GM12865 (cell line): Measurements from ENCODE around the gene PAPPA.

Source experiments
- DNase-seq: peaks from one replicate; pipeline ENCODE4 v3.0.0; 2010; ENCODE audit warnings: low read depth
- H3K4me3 ChIP-seq: 2 replicates; pipeline ENCODE4 v1.5.1; 2011; ENCODE audit warnings: mild to moderate bottlenecking, low read depth, low read length, control low read depth
- TF ChIP-seq, protein P1 (sequence below): IDR thresholded peaks from 2 replicates; pipeline ENCODE4 v1.5.1; 2011; ENCODE audit warnings: low read length, control low read depth, low read depth, inconsistent platforms; ENCODE audit not compliant: insufficient read depth; ENCODE audit errors: missing control alignments

PAPPA gene

DNA sequence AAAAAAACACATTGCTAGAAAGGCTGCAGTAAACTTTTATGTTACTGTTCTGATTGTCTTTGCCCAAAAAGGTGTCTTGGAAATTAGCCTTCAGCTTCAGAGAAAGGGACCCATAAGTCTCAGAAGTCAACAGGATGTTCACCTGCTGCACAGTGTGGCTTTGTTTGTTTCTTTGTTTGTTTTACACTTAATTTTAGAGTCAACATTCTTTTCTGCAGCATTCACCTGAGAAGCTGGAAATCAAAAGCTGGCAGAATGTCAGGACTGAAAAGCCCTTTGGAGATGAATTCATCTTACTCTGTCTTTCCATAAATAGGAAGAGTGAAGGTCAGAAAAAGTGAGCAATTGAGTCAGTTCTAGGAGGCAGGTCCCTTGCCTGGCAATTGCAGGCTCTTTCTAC is 170.0 kb downstream of the PAPPA start:
- no peak for DNase-seq
- TF ChIP-seq, protein P1, sequence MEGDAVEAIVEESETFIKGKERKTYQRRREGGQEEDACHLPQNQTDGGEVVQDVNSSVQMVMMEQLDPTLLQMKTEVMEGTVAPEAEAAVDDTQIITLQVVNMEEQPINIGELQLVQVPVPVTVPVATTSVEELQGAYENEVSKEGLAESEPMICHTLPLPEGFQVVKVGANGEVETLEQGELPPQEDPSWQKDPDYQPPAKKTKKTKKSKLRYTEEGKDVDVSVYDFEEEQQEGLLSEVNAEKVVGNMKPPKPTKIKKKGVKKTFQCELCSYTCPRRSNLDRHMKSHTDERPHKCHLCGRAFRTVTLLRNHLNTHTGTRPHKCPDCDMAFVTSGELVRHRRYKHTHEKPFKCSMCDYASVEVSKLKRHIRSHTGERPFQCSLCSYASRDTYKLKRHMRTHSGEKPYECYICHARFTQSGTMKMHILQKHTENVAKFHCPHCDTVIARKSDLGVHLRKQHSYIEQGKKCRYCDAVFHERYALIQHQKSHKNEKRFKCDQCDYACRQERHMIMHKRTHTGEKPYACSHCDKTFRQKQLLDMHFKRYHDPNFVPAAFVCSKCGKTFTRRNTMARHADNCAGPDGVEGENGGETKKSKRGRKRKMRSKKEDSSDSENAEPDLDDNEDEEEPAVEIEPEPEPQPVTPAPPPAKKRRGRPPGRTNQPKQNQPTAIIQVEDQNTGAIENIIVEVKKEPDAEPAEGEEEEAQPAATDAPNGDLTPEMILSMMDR, result no peak
- H3K4me3 ChIP-seq, result no peak overlapping the region

DNA sequence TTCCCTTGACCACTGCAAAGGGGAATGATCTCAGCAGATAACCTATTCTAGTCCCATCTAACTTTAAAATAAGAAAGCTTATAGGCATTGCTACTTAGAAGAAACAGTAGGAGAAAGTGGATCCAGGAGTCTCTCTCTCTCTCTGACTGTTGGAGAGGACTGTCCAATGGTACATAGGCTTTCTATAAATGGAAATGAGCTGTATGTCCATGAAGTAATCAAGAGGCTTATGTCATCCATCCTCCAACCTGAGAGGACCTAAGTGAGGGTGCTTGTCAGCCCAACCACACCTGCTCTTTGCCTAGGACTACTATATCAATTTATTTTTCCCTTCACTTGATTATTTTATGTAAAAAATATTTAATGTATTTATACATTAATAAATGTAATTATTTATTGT is 172.3 kb downstream of the PAPPA start:
- DNase-seq, result no peak
- H3K4me3 ChIP-seq, result no peak overlapping the region
- TF ChIP-seq, protein P1, result no peak

DNA sequence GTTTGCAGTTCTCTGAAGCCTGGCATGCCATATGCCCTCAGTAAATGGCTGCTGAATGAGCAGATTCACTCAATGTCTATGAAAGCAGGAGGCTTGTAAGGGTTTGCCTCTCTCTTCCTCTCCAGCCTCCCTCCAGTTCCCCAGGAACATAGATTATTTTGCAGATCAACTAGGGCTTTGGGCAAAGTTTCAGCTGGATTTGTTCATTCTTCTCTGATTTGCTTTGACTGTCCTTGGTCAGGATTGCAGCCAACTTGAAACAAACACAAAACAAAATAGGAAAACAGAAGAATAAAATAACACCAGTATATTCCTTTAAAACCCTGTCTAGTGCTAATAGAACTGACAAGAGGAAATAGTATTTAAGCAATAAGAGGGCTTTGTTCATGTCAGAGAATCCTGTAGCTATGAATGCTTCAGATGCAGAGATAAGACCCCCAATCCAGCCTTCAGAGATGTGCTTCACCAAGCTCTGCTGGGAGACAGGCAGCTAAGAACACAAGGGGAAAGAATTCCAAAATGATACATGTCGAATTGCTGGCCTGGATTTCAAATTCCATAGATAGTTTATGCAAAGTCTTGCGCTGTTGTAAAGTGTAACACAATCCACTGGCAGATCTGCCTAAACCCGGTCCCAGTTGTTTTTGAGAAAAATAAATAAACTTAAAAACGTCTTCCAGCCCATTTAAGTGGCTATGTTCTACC is 174.3 kb downstream of the PAPPA start:
- no peak for DNase-seq
- H3K4me3 ChIP-seq, result no peak overlapping the region
- TF ChIP-seq, protein P1, result no peak

DNA sequence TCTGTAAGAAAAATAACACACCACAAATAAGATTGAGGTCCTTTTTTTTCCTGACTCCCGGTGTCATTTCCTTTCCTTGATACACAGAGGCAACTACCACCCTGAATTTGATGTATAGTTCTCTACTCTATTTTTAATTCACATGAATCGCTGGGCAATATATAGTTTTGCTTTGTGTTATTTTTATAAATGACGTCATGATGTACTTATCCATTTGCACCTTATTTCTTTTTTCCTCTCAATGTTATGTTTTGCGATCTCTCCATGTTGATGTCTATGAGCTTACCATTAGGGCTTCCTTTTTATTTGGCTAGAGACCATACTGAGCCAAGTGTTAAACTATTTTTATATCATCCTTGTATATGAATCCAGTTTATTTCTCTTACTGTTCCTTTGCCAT is 175.9 kb downstream of the PAPPA start:
- TF ChIP-seq, protein P1, result no peak

DNA sequence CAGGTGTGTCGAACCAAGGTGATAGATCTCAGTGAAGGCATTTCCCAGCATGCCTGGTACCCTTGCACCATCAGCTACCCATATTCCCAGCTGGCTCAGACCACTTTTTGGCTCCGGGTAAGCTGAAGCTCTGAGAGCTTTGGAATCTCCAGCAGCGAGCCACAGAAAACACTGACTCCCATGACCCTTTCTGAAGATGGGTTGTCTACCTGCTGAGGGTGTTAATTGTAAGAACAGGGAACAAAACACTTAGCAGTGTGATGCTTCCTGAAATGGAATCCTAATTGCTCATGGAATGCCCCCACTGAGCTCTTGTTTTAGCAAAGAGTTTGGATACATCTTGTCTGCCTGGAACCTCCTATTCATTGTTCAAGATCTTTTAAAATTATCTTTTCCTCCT is 177.7 kb downstream of the PAPPA start:
- no peak for DNase-seq
- TF ChIP-seq, protein P1, result no peak
- no peak overlapping the region for H3K4me3 ChIP-seq

More for the DNA sequence above, 175.9 kb downstream of the PAPPA start:
- H3K4me3 ChIP-seq, result no peak overlapping the region
- DNase-seq, result no peak

DNA sequence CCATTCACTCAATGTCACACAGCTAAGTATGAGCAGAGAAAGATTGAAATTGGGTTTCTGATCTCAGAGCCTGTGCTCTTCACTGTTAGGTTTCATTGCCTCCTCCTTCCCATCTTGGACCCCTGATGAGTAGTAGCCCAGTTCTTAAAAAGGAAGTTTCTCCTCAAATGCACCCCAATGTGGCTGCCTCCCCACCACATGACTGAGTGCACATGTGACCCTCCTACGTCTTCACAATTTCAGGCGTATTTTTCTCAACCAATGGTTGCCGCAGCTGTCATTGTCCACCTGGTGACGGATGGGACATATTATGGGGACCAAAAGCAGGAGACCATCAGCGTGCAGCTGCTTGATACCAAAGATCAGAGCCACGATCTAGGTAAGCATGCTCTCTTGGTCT is 178.5 kb downstream of the PAPPA start:
- no peak for DNase-seq
- H3K4me3 ChIP-seq, result no peak overlapping the region
- TF ChIP-seq, protein P1, result no peak

DNA sequence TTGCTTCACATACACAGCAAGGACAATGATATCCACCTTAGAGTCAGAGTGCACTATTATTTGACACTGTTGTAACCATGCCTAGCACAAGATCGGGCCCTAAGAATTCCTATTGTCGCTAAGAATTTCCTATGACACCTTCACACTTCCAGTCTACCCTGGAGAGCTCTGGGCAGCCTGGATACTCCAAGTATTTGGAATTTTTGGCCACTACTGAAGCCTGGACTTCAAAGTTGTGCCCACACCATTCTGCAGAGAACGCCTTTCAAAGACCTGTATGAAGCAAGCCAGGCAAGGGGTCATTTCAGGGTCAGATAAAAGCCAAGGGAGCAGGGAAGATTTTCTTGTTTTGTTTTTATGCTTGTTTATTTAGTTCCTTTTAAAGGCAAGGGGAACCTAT is 179.7 kb downstream of the PAPPA start:
- no peak for DNase-seq
- TF ChIP-seq, protein P1, result no peak
- no peak overlapping the region for H3K4me3 ChIP-seq
